ENCODE results near the gene ATP9B.
"Not testable (repeated sequence)": the region's sequence is repeated elsewhere in the genome, so short reads cannot be mapped to it uniquely, and the experiment has no call there.

The ATP9B gene

DNA sequence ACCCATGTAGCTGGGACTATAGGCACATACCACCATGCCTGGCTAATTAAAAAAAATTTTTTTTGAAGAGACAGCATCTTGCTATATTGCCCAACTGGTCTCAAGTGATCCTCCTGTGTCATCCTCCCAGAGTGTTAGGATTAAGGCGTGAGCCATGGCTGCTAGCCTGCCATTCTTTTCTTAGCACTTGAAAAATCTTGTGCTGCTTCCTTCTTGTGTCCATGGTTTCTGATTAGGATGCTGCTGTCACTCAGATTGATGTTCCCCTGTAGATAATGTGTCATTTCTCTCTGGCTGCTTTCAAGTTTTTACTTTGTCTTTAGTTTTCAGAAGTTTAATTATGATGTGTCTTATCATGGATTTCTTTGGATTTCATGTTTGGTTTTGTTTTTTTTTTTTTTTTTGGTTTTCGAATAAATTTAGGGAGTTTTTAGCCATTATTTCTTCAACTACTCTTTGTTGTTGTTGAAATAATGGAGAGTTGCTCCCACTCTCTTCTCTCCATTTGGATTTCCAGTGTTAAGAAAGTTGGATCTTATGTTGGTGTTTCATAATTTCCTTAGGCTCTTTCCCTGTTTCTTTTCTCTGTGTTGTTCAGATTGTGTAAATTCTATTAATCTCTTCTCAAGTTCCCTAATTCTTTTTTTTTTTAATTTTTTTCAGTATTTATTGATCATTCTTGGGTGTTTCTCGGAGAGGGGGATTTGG is 2.5 kb downstream of the ATP9B start:
- DNase-seq (ENCODE audit: low read depth in 2 of 3, low spot score in 1 of 3): no peak

DNA sequence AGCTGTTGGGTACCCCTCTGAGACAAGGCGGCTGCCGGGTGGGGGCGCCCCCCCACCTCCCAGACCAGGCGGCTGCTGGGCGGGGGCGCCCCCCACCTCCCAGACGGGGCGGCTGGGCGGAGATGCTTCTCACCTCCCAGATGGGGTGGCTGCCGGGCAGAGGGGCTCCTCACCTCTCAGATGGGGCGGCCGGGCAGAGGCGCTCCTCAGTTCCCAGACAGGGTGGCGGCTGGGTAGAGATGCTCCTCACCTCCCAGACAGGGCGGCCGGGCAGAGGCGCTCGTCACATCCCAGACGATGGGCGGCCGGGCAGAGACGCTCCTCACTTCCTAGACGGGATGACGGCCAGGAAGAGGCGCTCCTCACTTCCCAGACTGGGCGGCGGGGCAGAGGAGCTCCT is 3.5 kb downstream of the ATP9B start:
- DNase-seq (ENCODE audit: low read depth in 2 of 3, low spot score in 1 of 3): not testable (repeated sequence)

- DNase-seq (ENCODE audit: low read depth in 2 of 3, low spot score in 1 of 3): no peak
These were observed 8.0 kb downstream of the ATP9B start for GRCh38 chr18:79077181-79077580.

- not testable (repeated sequence) for DNase-seq (ENCODE audit: low read depth in 2 of 3, low spot score in 1 of 3)
These were observed 9.6 kb downstream of the ATP9B start for GRCh38 chr18:79078791-79079190.

DNA sequence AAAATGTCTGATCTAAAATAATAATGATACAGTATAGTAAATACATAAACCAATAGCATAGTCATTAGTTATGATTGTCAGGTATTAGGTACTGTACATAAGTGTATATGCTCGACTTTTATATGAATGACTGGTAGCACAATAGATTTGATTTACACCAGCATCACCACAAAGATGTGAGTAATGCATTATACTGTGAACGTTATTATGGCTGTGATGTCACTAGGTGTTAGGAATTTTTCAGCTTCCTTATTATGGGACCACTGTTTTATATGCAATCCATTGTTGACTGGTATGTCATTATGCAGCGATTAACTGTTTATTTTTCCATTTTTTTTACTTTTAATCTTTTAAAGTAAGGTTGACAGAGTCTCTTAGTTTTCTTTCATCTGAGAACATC is 23.7 kb downstream of the ATP9B start:
- no peak for DNase-seq (ENCODE audit: low read depth in 2 of 3, low spot score in 1 of 3)

DNA sequence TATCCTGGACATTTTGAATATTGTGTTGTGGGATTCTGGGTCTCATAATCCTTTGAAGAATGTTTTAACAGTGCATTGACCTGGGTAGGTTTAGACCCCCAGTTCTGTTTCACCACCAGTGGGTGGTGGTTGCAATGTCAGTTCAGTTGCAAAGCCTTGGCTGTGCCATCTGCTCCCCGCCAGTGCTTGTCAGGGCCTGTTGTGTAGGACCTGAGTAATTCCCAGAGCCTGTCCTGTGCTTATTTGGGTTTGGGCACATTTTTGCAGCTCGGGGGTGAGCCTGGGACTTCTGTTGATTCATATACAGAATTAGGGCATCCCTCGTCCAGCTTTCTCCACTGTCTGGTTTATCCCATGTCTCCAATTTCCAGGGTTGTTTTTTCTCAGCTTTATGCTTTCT is 24.8 kb downstream of the ATP9B start:
- no peak for DNase-seq (ENCODE audit: low read depth in 2 of 3, low spot score in 1 of 3)

DNA sequence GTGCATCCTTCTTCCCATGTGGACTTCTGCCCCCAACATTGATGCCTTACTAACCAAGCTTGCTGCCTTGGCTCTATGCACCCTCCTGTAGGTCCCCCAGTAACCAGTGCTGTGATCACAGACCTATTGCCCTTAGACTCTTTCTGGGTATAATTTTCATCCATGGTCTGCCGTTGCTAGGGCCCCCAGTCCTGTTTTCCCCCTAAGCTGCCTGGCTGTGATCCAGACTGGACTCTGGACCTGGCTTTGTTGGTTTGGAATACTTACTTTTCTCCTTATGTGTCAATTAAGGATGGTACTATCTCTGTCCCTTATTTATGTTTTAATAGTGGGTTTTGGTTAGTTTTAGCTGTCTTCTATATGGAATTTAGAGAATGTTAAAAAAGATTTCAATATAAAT is 26.0 kb downstream of the ATP9B start:
- DNase-seq (ENCODE audit: low read depth in 2 of 3, low spot score in 1 of 3): no peak

- DNase-seq (ENCODE audit: low read depth in 2 of 3, low spot score in 1 of 3): no peak
These were observed 31.8 kb downstream of the ATP9B start for GRCh38 chr18:79100944-79101343.

- no peak for DNase-seq (ENCODE audit: low read depth in 2 of 3, low spot score in 1 of 3)
These were observed 33.7 kb downstream of the ATP9B start for GRCh38 chr18:79102886-79103285.

DNA sequence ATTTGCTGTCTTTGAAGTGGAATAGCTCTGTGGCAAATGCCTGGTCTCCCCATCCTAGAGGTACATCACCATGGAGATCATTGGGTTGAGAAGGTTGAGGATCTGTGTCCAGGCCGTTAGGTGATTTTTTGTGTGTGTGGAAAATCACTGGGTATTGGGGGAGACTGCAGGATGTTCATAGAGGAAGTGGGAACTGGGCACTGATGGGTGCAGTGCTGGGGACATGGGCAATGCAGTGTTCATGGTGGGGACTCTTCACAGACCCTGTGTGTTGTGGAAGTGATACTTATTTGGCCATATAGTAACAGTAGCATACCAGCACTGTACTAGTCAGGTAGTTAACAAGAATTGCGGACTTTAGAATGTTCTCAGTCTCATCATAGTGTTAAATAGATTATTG is 34.9 kb downstream of the ATP9B start:
- DNase-seq (ENCODE audit: low read depth in 2 of 3, low spot score in 1 of 3): no peak

GRCh38 chr18:79105455-79105854 is 36.3 kb downstream of the ATP9B start:
- no peak for DNase-seq (ENCODE audit: low read depth in 2 of 3, low spot score in 1 of 3)

GRCh38 chr18:79106084-79106483 is 36.9 kb downstream of the ATP9B start:
- DNase-seq (ENCODE audit: low read depth in 2 of 3, low spot score in 1 of 3): no peak

- DNase-seq (ENCODE audit: low read depth in 2 of 3, low spot score in 1 of 3): no peak
These were observed 38.7 kb downstream of the ATP9B start for GRCh38 chr18:79107886-79108285.

GRCh38 chr18:79108549-79109215 is 39.5 kb downstream of the ATP9B start:
- no peak for DNase-seq (ENCODE audit: low read depth in 2 of 3, low spot score in 1 of 3)

DNA sequence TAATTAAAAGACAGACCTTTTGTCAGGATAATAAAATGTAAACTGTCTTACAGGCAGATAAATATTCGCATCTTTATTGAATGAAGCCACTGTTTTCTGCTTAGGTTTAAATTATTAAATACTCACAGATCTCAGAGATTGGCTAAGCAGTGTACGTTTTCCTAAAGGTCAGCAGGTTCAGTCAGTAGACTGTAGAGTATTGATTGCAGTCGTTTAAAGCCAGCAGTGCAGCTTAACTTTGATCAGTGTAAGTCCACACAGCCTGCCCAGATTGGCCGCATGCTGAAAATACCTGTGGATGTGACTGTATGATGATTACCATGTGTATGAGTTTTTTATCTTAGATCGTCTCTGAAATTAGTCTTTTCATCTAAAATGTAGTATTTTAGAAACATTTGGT is 42.3 kb downstream of the ATP9B start:
- no peak for DNase-seq (ENCODE audit: low read depth in 2 of 3, low spot score in 1 of 3)

GRCh38 chr18:79117385-79117784 is 48.2 kb downstream of the ATP9B start:
- no peak for DNase-seq (ENCODE audit: low read depth in 2 of 3, low spot score in 1 of 3)

DNA sequence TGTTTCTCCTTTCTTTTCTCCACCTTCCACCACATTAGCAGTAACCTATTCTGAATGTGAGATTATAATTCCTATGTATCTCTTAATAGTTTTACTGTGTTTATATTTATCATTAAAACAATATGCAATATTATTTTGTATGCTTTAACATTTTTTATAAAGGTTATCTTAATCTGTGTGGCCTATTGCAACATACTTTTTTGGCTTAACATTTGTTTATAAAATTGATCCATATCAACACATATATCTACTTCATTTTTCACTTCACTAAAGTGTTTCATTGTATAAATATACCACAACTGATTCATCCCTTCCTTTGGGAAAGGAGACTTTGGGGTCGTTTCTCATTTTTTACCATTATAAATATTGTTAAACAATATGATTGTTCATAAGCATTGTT is 48.6 kb downstream of the ATP9B start:
- no peak for DNase-seq (ENCODE audit: low read depth in 2 of 3, low spot score in 1 of 3)

- DNase-seq (ENCODE audit: low read depth in 2 of 3, low spot score in 1 of 3): no peak
These were observed 49.6 kb downstream of the ATP9B start for GRCh38 chr18:79118797-79119196.

DNA sequence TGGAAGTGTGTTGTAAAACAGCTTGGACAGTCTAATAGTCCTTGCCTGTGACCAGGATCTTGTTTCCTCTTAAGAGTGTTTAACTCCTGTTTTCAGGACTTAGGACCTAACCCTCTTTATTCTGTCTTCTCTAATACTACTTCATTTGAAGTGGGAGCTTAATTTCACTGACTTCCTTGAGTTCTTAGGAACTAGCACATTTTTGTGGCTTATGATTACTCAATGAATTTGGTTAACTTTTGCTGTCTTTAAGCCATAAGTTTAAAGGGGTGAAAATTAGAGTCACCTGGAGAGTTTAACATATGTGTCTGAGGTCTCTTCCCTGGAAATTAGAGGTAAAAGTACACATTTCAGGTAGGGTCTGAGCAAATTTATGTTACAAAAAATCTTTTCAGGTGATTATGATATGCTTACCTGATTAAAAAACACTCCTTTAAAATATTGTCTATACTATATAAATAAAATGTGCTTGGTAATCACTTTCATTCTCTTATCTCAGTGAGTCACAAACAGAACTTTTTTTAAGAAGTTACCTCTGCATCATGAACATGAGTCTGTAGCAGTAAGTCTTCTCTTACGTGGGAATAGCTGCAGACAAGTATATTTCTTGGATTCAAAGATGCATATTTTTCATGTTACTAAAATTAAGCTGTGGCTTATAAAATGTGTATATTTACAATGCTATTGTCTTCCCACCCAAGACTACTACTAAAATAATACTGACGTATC is 52.7 kb downstream of the ATP9B start:
- no peak for DNase-seq (ENCODE audit: low read depth in 2 of 3, low spot score in 1 of 3)

GRCh38 chr18:79123948-79124347 is 54.8 kb downstream of the ATP9B start:
- DNase-seq (ENCODE audit: low read depth in 2 of 3, low spot score in 1 of 3): no peak

DNA sequence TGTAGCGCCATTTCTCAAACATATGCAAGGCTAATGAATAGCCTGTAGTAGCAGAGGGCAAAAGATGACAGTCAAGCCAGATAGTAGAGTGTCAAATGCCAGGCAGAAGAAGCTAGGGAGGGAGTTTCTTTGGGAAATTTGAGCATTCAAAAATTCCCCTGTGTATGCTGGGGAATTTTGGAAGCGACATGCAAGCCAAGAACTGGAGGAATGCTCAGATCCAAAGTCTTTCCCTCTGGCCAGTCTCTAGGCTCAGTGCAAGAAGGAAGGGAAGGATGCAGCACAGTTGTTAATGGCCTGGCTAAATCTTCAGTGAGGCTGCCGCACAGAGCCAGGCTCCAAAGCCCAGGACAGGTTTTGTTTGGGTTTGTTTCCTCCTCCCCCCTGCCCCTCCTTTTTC is 59.9 kb downstream of the ATP9B start:
- no peak for DNase-seq (ENCODE audit: low read depth in 2 of 3, low spot score in 1 of 3)

- DNase-seq (ENCODE audit: low read depth in 2 of 3, low spot score in 1 of 3): no peak
These were observed 64.5 kb downstream of the ATP9B start for GRCh38 chr18:79133724-79134123.
